HL-60 (cell line): Measurements from ENCODE around the gene RET.

Experiments
- POLR2AphosphoS5 ChIP-seq: IDR thresholded peaks from 2 replicates; pipeline ENCODE4 v1.6.1; 2012; ENCODE audit warnings: low read depth
- TF ChIP-seq, protein P1 (sequence below): IDR thresholded peaks from one replicate; pipeline ENCODE4 v1.5.1; 2011; ENCODE audit warnings: low read length, control low read depth, inconsistent platforms; ENCODE audit not compliant: insufficient read depth
- TF ChIP-seq, protein P2 (sequence below): IDR thresholded peaks from 2 replicates; pipeline ENCODE4 v1.6.1; 2012; ENCODE audit warnings: low read depth; ENCODE audit not compliant: insufficient replicate concordance

GRCh38 chr10:43070121-43071085, 6.5 kb upstream of the RET start:
- TF ChIP-seq, protein P1, sequence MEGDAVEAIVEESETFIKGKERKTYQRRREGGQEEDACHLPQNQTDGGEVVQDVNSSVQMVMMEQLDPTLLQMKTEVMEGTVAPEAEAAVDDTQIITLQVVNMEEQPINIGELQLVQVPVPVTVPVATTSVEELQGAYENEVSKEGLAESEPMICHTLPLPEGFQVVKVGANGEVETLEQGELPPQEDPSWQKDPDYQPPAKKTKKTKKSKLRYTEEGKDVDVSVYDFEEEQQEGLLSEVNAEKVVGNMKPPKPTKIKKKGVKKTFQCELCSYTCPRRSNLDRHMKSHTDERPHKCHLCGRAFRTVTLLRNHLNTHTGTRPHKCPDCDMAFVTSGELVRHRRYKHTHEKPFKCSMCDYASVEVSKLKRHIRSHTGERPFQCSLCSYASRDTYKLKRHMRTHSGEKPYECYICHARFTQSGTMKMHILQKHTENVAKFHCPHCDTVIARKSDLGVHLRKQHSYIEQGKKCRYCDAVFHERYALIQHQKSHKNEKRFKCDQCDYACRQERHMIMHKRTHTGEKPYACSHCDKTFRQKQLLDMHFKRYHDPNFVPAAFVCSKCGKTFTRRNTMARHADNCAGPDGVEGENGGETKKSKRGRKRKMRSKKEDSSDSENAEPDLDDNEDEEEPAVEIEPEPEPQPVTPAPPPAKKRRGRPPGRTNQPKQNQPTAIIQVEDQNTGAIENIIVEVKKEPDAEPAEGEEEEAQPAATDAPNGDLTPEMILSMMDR = no peak
- no peak for TF ChIP-seq POLR2AphosphoS5
- TF ChIP-seq, protein P2, sequence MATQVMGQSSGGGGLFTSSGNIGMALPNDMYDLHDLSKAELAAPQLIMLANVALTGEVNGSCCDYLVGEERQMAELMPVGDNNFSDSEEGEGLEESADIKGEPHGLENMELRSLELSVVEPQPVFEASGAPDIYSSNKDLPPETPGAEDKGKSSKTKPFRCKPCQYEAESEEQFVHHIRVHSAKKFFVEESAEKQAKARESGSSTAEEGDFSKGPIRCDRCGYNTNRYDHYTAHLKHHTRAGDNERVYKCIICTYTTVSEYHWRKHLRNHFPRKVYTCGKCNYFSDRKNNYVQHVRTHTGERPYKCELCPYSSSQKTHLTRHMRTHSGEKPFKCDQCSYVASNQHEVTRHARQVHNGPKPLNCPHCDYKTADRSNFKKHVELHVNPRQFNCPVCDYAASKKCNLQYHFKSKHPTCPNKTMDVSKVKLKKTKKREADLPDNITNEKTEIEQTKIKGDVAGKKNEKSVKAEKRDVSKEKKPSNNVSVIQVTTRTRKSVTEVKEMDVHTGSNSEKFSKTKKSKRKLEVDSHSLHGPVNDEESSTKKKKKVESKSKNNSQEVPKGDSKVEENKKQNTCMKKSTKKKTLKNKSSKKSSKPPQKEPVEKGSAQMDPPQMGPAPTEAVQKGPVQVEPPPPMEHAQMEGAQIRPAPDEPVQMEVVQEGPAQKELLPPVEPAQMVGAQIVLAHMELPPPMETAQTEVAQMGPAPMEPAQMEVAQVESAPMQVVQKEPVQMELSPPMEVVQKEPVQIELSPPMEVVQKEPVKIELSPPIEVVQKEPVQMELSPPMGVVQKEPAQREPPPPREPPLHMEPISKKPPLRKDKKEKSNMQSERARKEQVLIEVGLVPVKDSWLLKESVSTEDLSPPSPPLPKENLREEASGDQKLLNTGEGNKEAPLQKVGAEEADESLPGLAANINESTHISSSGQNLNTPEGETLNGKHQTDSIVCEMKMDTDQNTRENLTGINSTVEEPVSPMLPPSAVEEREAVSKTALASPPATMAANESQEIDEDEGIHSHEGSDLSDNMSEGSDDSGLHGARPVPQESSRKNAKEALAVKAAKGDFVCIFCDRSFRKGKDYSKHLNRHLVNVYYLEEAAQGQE = no peak
